ENCODE results near the gene RAX.

DNA sequence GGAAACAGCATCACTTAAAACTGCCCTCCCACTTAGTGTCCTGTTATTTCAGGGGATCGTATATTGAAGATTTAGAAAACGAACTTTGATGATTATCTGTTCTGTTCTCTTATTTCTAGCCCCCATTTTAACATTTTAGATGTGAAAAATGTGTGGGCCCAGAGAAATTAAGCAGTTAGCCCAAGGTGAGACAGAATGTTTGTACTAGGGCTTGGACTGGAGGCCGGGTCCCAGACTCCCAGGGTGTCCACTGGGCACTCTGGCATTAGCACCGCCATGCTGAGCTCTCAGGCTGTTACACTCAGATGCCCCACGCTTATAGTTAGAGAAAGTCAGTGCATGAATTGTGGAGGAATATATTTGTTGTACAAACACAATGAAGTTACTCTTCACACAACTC, 5.5 kb upstream of the RAX start:
- TF ChIP-seq, protein P1, sequence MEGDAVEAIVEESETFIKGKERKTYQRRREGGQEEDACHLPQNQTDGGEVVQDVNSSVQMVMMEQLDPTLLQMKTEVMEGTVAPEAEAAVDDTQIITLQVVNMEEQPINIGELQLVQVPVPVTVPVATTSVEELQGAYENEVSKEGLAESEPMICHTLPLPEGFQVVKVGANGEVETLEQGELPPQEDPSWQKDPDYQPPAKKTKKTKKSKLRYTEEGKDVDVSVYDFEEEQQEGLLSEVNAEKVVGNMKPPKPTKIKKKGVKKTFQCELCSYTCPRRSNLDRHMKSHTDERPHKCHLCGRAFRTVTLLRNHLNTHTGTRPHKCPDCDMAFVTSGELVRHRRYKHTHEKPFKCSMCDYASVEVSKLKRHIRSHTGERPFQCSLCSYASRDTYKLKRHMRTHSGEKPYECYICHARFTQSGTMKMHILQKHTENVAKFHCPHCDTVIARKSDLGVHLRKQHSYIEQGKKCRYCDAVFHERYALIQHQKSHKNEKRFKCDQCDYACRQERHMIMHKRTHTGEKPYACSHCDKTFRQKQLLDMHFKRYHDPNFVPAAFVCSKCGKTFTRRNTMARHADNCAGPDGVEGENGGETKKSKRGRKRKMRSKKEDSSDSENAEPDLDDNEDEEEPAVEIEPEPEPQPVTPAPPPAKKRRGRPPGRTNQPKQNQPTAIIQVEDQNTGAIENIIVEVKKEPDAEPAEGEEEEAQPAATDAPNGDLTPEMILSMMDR (conservative IDR thresholded peaks at IDR 0.05 in 1 of 2, IDR thresholded peaks at IDR 0.05 in 1 of 2; ENCODE audit: low read depth in 1 of 2, low read length in 2 of 2), result no peak
- TF ChIP-seq EZH2 (IDR thresholded peaks at IDR 0.05; ENCODE audit: low read length, missing control alignments), result no peak

Measured in fibroblast of lung (primary cell).